Measurements from ENCODE around the gene CCDC85B.

The CCDC85B gene

GRCh38 chr11:65911682-65912568 is 21.5 kb downstream of the CCDC85B start:
- DNase-seq (ENCODE audit: low spot score): peak; percentile 92

- no peak for DNase-seq (ENCODE audit: low spot score)
Measured at GRCh38 chr11:65912845-65913244, 22.4 kb downstream of the CCDC85B start.

GRCh38 chr11:65915101-65915820 is 24.8 kb downstream of the CCDC85B start:
- peak; percentile 89 for DNase-seq (ENCODE audit: low spot score)

- DNase-seq (ENCODE audit: low spot score): peak; percentile 73
Measured at GRCh38 chr11:65915821-65916251, 25.4 kb downstream of the CCDC85B start.

GRCh38 chr11:65916391-65916790 is 25.9 kb downstream of the CCDC85B start:
- DNase-seq (ENCODE audit: low spot score): no peak

- DNase-seq (ENCODE audit: low spot score): no peak
Measured at GRCh38 chr11:65917077-65917433, 26.6 kb downstream of the CCDC85B start.

GRCh38 chr11:65917434-65918210 is 27.1 kb downstream of the CCDC85B start:
- DNase-seq (ENCODE audit: low spot score): no peak

- DNase-seq (ENCODE audit: low spot score): peak; percentile 57
Measured at GRCh38 chr11:65918211-65919140, 28.0 kb downstream of the CCDC85B start, which contains the start of gene C11orf68. Gene C11orf68, minus strand, starts transcription at chr11:65919062. Its CDS starts 31 bp downstream, at chr11:65919031.

- peak; percentile 99 for DNase-seq (ENCODE audit: low spot score)
Measured at GRCh38 chr11:65919141-65919572, 28.7 kb downstream of the CCDC85B start, which contains the start of gene DRAP1. Gene DRAP1, plus strand, starts transcription at chr11:65919426. Its CDS starts 76 bp downstream, at chr11:65919502.

GRCh38 chr11:65919573-65920371 is 29.3 kb downstream of the CCDC85B start:
- DNase-seq (ENCODE audit: low spot score): no peak

- DNase-seq (ENCODE audit: low spot score): no peak
Measured at GRCh38 chr11:65920372-65920802, 29.9 kb downstream of the CCDC85B start.

- no peak for DNase-seq (ENCODE audit: low spot score)
Measured at GRCh38 chr11:65921033-65921555, 30.6 kb downstream of the CCDC85B start.

- no peak for DNase-seq (ENCODE audit: low spot score)
Measured at GRCh38 chr11:65921876-65922275, 31.4 kb downstream of the CCDC85B start.

GRCh38 chr11:65922565-65922964 is 32.1 kb downstream of the CCDC85B start:
- no peak for DNase-seq (ENCODE audit: low spot score)

GRCh38 chr11:65925397-65925796 is 34.9 kb downstream of the CCDC85B start:
- no peak for DNase-seq (ENCODE audit: low spot score)

- DNase-seq (ENCODE audit: low spot score): no peak
Measured at GRCh38 chr11:65927904-65928397, 37.5 kb downstream of the CCDC85B start.

- no peak for DNase-seq (ENCODE audit: low spot score)
Measured at GRCh38 chr11:65928667-65929066, 38.2 kb downstream of the CCDC85B start.

GRCh38 chr11:65931773-65932557 is 41.5 kb downstream of the CCDC85B start:
- no peak for DNase-seq (ENCODE audit: low spot score)

- DNase-seq (ENCODE audit: low spot score): no peak
Measured at GRCh38 chr11:65932558-65932919, 42.1 kb downstream of the CCDC85B start.

Measured in cerebellar cortex (tissue), 1 donor.